ENCODE measurements around the gene GPN1.
A peak's percentile ranks its signal among the peaks of the same experiment; 100 is the strongest.
"Not testable (repeated sequence)": the region's sequence is repeated elsewhere in the genome, so short reads cannot be mapped to it uniquely, and the experiment has no call there.

Gene GPN1

GRCh38 chr2:27672723-27673486 is 44.1 kb downstream of the GPN1 start:
- DNase-seq, result no peak

- no peak for DNase-seq
Measured at GRCh38 chr2:27680571-27680970, 51.7 kb downstream of the GPN1 start.

- no peak for DNase-seq
Measured at GRCh38 chr2:27681841-27682240, 53.0 kb downstream of the GPN1 start.

GRCh38 chr2:27682334-27682771 is 53.5 kb downstream of the GPN1 start:
- not testable (repeated sequence) for DNase-seq

- peak; percentile 95 for DNase-seq
Measured at GRCh38 chr2:27683390-27684071, 54.7 kb downstream of the GPN1 start.

GRCh38 chr2:27685006-27685405 is 56.2 kb downstream of the GPN1 start:
- DNase-seq, result not testable (repeated sequence)

- no peak for DNase-seq
Measured at GRCh38 chr2:27685577-27685976, 56.7 kb downstream of the GPN1 start.

GRCh38 chr2:27687232-27687631 is 58.4 kb downstream of the GPN1 start:
- no peak for DNase-seq

- no peak for DNase-seq
Measured at GRCh38 chr2:27689424-27689823, 60.6 kb downstream of the GPN1 start.

GRCh38 chr2:27690052-27690451 is 61.2 kb downstream of the GPN1 start:
- DNase-seq, result no peak

GRCh38 chr2:27697660-27698059 is 68.8 kb downstream of the GPN1 start:
- no peak for DNase-seq

All from stimulated activated CD4-positive, alpha-beta T cell treated with anti-CD3 and anti-CD28 coated beads, Interleukin-4, amount 100 ng/mL, for 24 hours (primary cell).